ENCODE data around the gene LPAR2.
"Not testable (repeated sequence)": the region's sequence is repeated elsewhere in the genome, so short reads cannot be mapped to it uniquely, and the experiment has no call there.

LPAR2 gene

DNA sequence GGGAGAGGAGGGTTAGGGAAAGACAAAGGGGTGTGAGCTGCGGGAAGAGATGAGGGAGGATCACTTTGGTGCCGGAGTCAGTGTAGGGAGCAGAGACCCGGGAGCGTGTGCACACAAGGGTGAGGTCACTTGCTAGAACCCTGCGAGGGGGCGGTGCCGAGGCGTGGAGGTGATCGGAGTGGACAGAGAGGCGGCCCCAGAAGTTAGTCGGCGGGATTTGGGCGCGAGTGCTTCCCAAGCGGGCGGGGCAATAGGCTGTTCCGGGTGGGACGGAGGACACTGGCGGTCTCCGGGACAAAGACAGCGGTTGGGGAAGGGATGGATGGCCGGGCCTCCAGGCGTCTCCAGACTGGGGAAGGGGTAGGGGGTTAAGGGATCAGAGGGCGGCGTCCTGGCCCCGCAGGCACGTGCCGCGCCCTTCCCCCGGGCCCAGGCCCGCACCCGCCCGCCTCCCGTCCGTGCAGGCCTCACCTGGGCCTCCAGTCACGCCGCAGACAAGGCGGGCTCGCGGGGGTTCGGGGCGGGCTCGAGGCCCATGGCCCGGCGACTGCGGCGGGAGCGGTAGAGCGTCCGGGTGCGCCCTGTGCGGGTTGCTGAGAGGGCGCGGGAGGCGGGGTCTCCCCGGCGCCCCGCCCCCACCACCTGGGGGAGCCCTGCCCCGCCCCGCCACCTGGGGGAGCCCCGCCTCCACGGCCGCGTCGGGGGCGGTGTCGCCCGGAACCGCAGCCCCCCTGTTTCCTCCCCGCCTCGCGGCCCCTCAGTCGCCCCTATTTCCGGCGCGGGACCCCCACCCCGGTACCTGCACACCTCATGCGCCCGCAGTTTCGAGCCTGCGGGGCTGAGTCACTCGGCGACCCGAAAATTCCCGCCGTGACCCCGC lies at the start of gene LPAR2:
TSS of gene LPAR2 (minus strand) at position 600 of the 880 bp plus-strand sequence. CDS start 945 bp downstream, outside the sequence.
- peak; percentile 22 for DNase-seq

DNA sequence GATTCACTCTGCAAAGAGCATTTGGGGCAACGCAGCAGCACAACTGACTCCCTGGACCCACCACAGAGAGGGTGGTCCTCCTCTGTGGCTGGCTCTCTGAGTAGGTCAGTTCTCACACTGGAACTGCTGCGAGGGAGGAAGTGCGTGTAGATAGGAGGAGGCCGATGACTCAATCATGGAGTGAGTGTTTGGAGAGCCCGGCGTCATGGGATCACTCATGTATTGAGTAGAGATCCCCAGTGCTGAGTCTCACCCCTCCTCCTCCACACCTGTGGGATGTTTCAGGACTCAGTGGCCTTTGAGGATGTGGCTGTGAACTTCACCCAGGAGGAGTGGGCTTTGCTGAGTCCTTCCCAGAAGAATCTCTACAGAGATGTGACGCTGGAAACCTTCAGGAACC lies 49.6 kb upstream of the LPAR2 start:
- DNase-seq = no peak

DNA sequence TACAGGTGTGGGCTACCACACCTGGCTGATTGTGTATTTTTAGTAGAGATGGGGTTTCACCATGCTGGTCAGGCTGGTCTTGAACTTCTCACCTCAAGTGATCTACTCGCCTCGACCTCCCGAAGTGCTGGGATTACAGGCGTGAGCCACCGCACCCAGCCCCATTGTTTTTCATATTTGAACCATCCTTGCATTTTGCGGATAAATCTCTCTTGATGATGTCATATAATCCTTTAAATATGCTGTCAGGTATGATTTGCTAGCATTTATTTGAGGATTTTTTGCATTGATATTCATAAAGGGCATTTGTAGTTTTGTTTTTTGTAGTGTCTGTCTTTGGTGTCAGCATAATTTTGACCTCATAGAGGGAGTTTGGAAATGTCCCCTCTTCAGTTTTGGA lies 46.3 kb upstream of the LPAR2 start:
- DNase-seq = no peak

DNA sequence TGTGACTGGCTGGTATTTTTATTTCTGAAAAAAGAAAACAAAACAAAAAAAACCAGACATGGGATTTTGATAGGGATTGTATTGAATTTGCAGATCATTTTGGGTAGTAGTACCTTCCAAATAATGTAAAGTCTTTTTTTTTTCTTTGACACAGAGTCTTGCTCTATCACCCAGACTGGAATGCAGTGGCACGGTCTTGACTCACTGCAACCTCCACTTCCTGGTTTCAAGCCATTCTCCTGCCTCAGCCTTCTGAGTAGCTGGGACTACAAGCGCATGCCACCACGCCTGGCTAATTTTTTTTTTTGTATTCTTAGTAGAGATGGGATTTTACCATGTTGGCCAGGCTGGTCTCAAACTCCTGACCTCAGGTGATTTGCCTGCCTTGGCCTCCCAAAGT lies 44.8 kb upstream of the LPAR2 start:
- peak; percentile 24 for DNase-seq

DNA sequence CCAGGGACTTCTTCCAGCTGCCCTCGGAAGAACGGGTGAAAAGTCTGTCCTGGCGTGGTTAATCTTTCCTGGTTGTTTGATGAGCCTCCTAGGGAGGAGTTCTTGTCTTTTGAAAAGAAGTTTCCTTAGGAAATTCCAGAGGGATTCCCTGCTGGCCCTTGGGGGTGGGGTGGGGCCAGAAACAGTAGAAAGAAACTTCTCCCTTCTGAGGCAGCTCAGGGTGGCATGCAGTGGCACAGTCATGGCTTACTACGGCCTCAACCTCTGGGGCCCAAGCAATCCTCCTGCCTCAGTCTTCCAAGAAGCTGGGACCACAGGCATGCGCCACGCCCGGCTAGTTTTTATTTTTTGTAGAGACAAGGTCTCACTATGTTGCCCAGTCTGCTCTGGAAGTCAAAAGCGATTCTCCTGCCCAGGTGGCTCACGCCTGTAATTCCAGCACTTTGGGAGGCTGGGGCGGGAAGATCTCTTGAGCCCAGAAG lies 42.1 kb upstream of the LPAR2 start:
- DNase-seq = peak; percentile 21

DNA sequence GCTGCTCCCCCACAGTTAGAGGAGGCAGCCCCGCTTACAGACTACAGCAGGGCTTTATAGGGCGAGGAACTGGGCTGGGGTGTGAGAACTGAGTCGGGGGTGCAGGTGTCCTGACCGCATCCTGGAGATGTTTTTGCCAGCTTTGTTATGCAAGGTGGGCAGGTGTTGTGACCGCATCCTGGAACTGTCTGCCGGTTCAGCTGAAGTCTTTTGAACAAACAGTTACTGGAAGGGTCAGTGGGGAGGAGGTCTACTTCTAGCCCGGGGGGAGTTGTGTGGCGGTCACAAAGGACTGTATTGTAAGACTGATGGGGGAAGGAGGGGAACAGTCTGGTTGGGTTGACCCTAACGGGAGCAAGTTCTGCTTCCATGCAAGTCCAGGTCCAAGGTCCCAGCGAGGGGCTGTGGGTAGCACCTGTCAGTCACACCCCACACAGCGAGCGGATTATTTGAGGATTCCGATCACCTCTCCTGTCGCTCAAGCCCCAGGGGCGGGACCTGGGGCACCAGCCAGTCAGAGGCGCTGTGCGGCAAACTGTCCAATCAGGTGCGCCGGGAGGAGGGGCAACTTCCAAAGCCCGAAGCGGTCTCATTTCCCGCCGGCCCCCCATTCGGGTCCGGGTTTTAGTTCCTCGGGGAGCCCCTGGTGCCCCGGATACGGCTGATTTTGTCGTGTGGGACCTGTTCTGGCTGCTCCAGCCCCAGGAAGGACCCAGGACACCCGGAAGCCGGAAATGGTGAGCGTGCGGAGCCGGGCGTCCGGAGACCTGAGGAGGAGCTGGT lies 40.4 kb upstream of the LPAR2 start, which contains the start of gene ZNF101:
TSS of gene ZNF101 (plus strand) at position 610 of the 783 bp plus-strand sequence. CDS start at position 735, 125 bp downstream.
- DNase-seq = peak; percentile 96

DNA sequence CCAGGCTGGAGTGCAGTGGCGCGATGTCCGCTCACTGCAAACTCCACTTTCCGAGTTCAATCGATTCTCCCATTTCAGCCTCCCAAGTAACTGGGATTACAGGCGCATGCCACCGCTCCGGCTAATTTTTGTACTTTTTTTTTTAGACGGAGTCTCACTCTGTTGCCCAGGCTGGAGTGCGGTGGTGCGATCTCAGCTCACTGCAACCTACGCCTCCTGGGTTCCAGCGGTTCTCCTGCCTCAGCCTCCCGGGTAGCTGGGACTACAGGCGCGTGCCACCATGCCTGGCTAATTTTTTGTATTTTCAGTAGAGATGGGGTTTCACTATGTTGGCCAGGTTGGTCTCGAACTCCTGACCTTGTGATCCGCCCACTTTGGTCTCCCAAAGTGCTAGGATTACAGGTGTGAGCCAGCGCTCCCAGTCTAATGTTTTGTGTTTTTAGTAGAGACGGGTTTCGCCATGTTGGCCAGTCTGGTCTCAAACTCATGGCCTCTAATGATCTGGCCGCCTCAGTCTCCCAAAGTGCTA lies 37.5 kb upstream of the LPAR2 start:
- not testable (repeated sequence) for DNase-seq

DNA sequence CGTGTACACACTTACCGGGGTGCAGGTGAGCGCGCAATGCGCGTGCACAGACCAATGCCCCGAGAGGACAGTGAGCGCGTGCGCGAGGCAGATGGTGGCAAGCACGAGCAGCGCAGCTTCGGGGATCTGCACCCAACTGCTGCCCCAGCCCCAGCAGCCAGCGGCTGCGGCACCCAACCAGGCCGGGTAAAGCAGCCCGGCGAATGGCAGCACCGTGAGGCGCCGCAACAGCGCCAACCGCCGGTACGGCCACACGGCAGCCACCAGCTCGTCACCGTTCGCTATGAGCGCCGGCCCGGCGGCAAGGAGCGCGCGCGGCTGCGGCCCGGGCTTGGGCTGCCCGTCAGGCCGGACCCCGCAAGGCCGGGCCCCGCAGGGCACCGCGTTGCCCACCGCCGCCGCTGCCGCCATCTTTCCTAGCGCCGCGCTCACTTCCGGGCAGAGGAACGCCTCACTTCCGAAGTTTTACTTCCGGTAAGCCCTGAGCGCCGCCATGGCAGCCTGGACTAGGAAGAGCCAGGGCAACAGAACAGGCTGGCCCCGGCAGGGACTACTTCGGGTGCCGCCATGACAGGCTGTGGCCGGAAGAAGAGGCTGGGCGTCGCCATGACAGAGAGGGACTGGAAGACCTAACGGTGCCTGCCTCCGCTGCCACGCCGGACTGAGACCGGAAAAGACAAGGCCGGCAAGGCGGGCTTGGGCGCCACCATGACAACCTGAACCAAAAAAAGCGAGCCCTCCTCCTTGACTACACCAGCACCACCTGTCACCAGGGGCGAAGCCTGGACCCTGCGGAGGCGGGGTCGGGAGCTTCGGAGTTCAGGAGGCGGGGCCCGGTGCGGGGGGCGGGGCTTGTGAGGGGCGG lies 35.5 kb upstream of the LPAR2 start, which contains the start of gene ATP13A1:
TSS of gene ATP13A1 (minus strand) at position 421 of the 865 bp plus-strand sequence. CDS start at position 411, 10 bp downstream.
- DNase-seq = peak; percentile 98

DNA sequence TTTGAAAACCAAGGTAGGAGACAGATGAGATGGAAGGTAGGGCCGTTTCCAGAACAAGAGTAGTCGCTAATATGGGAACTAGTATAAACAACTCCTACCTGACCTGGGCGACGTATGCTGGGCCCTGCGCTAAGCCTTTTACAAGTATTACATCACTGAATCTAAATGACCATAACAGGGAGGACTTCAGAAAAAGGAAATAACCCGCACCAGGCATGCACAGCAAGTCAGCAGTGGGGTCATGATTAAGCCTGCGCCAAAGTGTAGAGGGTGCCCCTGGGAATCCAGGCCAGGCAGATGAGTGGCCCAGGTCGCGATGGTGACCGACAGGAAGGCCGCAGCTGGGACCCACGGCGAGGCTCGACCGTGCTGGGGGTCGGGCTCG lies 34.8 kb upstream of the LPAR2 start:
- DNase-seq = no peak

DNA sequence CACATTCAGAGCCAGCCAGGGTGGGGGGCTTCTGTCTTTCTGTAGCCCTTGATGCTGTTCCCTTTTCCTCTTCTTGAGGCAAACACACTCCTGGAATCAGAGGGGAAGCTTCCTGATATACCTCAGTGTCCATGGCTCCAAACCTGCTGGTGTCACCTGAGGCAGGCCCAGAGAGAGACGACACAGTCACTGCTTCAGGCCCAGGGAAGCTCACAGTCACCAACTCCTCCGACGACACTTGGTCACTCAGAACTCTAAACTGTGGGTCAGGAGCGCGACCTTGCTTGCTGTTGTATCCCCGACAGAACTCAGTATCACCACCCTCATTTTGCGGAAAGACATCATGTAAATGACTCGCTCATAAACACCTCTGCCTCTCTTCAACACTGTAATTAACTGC lies 34.3 kb upstream of the LPAR2 start:
- DNase-seq = no peak

DNA sequence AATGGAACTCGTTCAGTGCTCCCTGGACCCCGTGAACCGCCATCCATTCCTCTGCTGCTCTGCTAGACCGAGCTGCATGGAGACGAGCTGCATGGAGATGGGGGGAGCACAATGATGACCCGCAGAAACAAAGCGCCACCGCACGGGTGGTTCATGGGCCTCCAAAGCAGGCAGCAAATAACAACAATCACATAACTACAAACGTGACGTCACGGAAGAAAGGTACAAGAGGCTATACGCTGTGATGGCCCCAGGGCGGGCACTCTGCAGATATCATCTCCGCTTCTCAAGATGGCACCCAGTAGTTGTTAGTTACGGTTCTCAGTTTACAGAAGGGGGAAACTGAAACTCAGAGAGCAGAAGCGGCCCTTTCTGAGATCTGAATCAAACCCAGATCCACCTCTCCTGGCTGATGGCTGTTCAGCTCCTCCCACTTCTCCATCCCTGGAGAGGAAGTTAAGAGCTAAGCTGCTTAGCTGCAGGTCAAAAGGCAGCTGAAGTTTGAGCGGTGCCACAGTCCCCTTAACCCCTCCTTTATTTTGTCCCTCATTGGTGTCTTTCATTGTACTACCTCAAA lies 33.7 kb upstream of the LPAR2 start:
- DNase-seq = no peak

DNA sequence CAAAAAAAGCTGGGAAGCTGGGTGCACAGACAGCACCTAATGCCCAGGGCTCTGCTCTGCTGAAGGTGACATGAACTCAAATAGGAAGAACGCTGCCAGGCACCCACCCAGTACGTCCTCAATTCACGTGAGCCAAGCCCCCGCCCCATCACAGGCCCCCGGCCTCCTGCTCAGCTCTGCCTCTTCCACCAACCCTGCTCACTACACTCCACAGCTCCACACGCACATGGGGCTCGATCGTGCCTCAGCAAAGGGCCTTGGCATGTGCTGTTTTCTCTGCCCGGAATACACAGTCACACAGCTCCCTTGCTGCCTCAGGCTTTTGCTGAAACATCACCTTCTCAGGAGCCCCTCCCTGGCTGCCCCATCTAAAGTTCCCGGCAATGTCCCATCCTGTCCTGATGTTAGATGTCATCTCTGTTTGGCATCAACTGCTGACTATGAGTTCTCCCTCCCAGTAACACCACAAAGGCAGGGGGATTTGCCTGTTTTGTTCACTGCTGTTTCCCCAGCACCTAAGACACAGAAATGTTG lies 33.2 kb upstream of the LPAR2 start:
- no peak for DNase-seq

DNA sequence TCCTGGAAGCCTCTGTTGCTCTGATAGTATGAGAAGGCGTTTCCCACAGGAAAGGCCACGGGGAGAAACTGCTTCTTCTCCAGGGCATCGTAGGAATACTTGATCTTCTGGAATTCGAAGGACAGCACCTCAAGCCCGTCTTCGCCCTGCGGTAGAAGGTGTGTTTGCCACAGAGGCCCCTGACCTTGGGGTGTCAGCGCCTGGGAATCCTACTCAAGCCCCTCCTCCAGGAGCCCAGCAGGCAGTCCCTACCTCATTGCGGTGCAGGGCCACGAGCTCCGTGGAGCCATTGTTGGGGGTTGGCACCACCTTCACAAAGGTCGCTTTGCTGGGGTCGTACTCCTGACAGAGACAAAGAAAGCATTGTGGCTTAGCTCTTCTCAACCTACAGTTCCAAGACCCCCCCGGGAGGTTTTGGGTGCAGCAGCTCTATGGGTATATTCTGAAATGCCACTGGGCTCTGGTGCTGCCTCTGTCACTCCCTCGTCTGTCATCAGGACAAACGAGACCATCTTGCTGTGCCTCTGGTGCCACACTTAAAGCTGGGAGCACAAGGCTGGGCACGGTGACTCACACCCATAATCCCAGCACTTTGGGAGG lies 31.7 kb upstream of the LPAR2 start:
- no peak for DNase-seq

DNA sequence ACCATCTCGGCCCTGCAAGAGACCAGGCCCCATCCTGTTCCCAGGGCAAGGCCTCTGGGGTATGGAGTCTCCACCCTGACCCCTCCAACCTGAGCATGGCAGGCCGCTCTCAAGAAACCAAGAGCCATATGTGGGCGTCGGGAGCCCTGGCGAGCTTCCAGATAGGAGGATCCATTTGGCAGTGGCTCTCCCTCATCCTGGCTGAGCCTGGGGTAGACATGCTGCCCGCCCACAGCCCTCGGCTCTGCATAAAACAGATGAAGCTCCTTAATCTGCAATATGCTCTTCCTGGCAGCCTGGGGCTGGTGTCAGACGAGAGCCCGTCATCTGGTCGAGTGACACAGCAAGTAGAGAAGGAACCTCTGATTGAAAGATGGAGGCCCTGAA lies 29.4 kb upstream of the LPAR2 start:
- DNase-seq = no peak

DNA sequence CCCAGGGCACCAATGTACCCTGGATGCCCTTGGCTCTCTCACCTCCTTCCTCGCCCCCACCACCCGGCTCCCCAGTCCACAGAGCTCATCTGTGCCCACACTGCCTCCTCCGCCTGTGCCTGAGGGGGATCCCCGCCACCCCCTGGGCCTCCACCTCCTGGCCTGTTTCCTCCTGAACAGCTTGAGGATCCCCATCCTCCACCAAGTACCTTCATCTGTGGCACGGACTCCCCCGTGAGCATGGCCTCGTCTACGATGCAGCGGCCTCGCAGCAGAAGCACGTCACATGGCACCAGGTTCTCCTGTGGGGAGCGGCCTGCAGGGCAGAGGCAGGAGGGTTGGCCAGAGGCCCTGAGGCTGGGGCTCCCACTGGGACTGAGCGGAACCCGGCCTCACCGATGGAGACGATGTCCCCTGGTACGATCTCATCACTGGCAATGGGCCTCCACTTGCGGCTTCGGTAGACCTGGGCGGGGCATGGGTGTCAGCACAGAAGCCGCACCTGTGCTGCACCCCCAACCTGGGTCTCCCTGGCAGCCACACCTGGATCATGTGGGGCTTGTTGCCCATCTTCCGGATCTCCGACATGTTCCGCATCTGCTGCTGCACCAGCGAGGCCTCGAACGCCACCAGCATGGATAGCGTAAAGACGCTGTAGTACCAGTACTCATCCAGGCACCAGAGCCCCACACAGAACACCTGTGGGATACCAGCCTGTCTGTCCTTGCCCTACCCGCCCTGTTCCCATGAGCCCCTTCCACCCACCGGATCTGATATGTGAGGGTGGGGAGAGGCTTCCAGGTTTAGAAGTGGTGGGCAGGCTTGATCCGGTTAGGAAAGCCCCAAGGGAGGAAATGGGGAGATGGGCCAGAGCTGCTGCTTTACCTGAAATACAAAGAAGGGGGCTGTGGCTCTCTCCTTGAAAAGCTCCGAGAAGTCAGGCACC lies 28.7 kb upstream of the LPAR2 start:
- no peak for DNase-seq

DNA sequence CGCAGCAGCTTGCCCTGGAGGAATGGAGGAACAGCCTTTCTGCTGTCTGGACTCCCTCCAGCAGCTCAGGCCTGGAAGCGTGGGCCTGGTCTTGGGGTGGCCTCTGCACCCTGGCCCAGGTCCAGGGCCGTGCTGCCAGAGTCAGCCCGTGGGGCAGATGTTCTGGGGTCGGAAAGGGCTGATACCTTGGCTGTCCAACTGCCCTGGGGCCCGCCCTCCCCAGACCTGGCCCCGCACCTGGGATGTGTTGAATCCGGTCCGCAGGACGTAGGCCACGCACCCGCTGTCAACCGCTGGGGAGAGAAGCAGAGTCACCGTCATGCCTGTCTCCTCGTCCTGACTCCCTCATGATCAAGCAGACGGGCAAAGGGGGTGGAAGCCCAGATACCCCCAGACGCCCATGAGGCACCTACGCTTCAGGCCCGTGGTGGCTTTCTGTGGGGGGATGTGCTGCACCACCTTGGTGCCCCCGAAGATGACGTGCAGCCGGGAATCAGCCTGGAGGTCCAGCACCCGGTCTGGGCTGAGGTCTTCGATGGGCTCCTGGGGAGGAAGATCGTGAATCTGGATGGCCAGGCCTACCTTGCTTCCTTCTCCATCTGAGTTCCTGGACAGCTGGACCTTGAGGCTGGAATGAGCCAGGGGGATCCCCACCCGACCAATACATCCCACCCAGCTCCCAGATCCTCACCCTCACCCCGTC lies 27.8 kb upstream of the LPAR2 start:
- no peak for DNase-seq

DNA sequence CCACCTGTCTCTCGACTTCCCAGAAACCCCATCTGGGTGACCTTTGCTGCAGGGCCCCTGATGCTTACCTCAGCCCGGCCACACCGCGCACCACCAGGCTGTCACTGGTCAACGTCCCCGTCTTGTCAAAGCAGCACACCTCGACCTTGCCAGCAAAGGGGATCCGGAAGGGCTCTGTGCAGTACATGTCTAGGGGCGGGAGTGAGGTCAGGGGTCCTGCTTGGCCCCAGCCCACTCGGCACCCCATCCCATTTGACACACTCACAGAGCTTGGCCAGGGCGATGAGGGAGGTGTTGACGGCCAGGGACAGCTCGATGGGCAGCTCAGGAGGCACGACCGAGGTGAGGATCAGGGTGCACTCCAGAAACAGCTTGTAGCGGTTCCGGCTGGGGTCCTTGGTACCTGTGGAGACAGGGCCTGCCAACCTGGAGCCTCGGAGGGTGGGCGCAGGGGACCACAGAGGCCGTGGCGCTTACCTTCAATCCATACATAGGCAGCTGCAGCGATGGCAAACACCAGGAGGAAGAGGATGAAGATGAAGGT lies 27.1 kb upstream of the LPAR2 start:
- no peak for DNase-seq

DNA sequence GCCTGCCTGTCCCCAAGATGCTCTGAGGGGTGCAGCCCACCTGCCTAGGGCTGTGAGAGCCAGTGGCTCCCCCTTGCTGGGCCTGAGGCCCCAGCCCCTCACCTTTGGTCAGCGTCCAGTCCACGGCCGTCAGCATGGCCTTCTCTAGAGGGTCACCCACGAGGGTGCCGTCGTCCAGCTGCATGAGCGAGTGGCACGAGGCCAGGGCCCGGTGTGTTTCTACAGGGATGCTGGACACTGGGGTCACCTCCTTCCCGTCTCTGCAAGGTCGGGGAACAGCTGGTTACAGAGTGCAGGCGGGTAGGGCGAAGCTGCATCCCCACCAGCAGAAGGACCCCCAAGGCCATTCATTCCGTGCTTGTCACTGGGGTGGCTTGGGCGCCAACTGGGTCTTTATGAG lies 26.4 kb upstream of the LPAR2 start:
- no peak for DNase-seq

DNA sequence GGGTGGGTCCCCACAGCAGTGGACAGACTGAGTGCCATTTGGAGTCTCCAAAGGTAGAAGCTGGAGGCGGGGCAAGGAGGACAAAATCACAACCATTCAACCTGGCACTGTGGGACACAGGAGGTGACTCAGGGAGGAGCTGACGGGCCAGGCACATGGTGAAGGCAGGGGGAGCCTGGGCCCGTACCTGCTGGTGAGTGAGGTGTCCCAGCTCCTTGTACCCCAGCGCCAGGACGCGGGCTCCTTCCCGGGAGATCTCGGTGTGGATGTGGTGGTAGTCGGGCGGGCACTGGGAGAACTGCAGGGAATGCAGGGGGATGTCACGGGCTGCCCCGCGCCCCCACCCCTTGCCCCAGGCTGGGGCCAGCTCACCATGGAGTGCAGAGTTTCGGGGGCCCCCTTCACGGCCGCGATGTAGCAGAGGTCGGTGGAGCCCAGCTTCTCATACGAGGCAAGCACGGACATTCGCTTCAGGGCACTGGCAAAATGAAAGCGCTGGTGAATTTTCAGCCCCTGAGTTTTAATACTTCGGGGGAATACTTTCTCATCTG lies 25.7 kb upstream of the LPAR2 start:
- DNase-seq = no peak

Data from EL (cell line).